ENCODE data around the gene HIVEP2.

Gene HIVEP2

DNA sequence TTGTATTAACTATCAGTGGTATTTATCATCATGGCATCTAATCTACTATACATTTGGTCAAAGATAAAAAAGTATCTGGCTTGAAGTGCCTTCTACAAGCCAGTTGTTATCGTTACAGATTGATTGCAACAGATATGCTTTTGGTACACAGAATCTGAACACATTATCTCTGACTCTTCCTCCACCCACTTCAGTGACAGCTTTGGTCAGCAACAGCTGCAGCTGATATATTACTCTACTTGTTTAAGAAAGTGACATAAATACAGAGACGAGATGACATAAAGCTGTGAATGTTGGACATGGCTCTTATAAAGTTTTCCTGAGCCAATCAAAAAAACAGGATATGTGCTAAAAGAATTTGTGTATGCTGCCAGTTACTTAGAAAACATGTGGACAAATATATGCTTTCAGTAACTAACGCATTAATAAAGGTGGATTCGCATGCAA lies 77.6 kb downstream of the HIVEP2 start:
- no peak overlapping the region for H3K4me3 ChIP-seq (ENCODE audit: control insufficient read depth, low read depth, low read length)
- DNase-seq (ENCODE audit: low read depth) = no peak
- TF ChIP-seq, protein P1, sequence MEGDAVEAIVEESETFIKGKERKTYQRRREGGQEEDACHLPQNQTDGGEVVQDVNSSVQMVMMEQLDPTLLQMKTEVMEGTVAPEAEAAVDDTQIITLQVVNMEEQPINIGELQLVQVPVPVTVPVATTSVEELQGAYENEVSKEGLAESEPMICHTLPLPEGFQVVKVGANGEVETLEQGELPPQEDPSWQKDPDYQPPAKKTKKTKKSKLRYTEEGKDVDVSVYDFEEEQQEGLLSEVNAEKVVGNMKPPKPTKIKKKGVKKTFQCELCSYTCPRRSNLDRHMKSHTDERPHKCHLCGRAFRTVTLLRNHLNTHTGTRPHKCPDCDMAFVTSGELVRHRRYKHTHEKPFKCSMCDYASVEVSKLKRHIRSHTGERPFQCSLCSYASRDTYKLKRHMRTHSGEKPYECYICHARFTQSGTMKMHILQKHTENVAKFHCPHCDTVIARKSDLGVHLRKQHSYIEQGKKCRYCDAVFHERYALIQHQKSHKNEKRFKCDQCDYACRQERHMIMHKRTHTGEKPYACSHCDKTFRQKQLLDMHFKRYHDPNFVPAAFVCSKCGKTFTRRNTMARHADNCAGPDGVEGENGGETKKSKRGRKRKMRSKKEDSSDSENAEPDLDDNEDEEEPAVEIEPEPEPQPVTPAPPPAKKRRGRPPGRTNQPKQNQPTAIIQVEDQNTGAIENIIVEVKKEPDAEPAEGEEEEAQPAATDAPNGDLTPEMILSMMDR (IDR thresholded peaks at IDR 0.05; ENCODE audit: control insufficient read depth, insufficient read depth, low read depth, low read length, missing control alignments) = no peak

DNA sequence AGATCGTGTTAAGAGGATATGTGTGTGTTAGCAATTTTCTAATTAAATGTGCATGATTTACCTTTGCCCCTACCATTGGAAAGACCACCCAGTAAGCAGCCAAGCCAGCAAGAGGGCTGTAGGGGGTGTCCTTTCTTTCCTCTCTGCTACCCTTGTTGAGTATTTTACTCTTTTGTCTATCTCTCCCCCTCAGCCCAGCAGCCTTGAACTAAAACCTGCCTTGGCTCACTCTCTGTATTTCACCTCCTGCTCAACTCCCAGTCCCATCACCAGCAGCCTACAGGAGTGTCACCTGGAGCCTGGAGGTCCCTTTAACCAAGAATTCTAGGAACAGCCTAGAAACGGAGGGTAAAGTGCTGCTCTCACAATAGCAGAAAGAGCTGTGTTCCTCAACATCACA lies 81.0 kb downstream of the HIVEP2 start:
- TF ChIP-seq, protein P1 (IDR thresholded peaks at IDR 0.05; ENCODE audit: control insufficient read depth, insufficient read depth, low read depth, low read length, missing control alignments) = no peak
- H3K4me3 ChIP-seq (ENCODE audit: control insufficient read depth, low read depth, low read length) = no peak overlapping the region
- no peak for DNase-seq (ENCODE audit: low read depth)

DNA sequence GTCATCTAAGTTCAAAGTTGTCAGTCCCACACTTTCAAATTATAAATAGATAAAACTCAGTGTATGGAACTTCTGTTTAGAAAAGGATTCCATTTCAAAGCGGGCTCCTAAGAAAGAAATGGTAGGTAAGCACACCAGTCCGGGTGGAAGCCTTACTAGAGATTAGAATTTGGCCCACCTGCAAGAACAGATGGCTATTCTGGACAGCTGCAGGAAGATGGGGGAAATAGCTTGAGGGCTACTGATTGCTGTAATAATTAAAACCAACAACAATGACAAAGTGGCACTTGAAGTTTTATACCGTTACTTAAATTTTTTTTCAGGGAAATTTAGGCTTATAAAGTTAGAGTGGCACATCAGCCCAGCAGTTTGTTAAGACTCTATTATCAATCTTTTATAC lies 83.3 kb downstream of the HIVEP2 start:
- DNase-seq (ENCODE audit: low read depth) = no peak
- TF ChIP-seq, protein P1 (IDR thresholded peaks at IDR 0.05; ENCODE audit: control insufficient read depth, insufficient read depth, low read depth, low read length, missing control alignments) = no peak
- H3K4me3 ChIP-seq (ENCODE audit: control insufficient read depth, low read depth, low read length) = no peak overlapping the region

DNA sequence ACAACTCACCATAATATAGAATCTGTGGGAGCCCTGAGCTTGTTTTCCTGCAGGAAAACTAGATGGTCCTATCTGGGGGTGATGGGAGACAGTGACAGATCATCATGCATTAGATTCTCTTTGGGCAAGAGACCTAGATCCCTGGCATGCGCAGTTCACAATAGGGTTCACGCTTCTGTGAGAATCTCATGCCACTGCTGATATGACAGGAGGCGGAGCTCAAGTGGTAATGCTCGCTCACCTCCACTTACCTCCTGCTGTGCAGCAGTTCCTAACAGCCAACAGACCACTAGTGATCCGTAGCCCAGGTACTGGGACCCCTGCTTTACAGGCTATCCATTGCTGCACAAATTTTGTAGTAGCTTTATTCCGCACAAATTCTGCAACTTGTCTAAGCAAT lies 84.5 kb downstream of the HIVEP2 start:
- TF ChIP-seq, protein P1 (IDR thresholded peaks at IDR 0.05; ENCODE audit: control insufficient read depth, insufficient read depth, low read depth, low read length, missing control alignments) = no peak
- no peak for DNase-seq (ENCODE audit: low read depth)
- H3K4me3 ChIP-seq (ENCODE audit: control insufficient read depth, low read depth, low read length) = no peak overlapping the region

DNA sequence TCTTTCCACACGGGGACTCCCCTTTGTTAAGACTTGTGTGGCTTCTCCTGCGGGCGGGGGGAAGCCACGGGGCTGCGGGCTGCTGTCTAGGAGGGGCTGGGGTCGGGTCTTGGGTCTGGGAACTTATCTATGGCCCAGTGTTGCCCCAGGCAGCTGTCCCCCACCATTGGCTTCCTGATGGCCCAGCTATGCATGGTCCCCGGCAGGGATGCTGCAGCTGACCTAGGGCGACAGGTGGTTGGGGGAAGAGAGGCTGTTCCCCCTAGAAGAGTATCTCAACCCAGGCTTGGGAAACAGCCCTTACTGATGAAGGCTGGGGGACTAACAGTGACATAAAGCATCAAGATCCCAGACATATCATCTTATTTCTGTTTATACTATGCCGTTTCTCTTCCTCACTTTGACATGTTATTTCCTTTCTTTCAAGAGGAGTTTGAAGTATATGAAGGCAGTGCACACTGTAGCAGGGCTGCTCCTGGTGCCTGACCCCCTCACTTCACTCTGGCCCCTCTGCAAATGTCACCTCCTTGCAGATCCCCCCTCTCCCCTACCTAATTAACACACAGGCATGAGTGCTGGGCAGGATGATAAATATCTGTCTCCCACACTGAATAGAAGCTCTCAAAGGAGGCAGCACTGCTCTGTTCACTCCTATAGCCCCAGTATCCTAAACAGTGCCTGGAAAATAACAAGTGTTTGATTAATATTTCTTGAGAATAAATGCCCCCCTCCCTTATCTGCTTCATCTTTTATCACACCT lies 87.0 kb downstream of the HIVEP2 start:
- no peak overlapping the region for H3K4me3 ChIP-seq (ENCODE audit: control insufficient read depth, low read depth, low read length)
- DNase-seq (ENCODE audit: low read depth) = no peak
- TF ChIP-seq, protein P1 (IDR thresholded peaks at IDR 0.05; ENCODE audit: control insufficient read depth, insufficient read depth, low read depth, low read length, missing control alignments) = no peak

DNA sequence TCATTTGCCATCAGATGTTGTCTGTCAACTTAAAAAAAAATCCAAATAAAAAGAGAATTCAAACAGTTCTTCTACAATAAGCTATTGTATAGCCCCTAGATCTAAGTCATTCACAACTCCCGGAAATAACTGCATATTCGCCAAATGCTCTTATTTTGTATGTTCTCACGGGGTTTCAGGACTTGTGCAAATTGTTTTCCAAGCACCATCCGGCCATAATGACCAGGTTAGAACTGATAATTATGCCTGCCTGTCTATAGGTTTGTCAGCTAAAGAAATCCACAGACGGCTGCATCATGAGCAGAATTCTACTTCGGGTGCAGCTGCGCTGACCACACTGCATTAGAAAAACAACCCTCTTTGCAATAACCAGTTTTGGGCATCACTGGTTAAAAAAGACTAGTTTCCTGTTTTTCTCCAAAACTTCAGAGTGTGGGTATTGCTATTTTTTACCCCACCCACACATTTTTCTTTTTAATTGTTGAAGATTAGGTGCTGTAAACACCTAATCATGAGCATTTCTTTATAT lies 87.7 kb downstream of the HIVEP2 start:
- no peak overlapping the region for H3K4me3 ChIP-seq (ENCODE audit: control insufficient read depth, low read depth, low read length)
- DNase-seq (ENCODE audit: low read depth) = no peak
- TF ChIP-seq, protein P1 (IDR thresholded peaks at IDR 0.05; ENCODE audit: control insufficient read depth, insufficient read depth, low read depth, low read length, missing control alignments) = no peak

All from AG09309 (cell line).